ENCODE measurements around the gene AGPAT4.

DNA sequence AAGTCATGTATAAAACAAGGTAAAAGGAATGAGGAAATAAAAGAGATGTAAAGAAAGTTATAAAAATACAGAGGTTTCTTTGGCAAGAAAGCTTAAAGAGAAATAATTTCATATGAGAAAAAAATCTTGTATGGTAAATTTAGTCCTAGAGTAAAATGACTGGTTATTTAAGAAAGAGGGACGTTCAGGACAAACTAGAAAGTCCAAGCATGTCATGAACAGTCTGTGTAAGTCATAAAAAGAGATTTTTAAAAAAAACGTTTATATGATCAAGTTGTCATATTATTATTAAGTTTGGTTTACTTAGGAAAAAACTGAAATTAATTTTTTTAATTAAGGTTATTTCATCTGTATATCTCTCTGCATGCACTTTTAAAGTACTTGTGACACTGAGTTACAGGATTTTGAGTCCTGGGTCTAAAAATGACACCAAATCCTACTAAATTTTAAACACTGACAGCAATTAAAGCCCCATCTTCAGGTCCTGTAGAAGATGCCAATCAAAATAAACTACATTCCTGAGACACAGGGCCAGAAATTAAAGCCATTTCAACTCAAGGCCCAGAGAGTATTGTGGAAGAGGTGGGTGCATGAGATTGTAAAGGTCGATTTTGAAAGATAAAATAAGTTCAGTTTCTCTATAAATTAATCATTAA lies 62.4 kb downstream of the AGPAT4 start:
- TF ChIP-seq, protein P1, sequence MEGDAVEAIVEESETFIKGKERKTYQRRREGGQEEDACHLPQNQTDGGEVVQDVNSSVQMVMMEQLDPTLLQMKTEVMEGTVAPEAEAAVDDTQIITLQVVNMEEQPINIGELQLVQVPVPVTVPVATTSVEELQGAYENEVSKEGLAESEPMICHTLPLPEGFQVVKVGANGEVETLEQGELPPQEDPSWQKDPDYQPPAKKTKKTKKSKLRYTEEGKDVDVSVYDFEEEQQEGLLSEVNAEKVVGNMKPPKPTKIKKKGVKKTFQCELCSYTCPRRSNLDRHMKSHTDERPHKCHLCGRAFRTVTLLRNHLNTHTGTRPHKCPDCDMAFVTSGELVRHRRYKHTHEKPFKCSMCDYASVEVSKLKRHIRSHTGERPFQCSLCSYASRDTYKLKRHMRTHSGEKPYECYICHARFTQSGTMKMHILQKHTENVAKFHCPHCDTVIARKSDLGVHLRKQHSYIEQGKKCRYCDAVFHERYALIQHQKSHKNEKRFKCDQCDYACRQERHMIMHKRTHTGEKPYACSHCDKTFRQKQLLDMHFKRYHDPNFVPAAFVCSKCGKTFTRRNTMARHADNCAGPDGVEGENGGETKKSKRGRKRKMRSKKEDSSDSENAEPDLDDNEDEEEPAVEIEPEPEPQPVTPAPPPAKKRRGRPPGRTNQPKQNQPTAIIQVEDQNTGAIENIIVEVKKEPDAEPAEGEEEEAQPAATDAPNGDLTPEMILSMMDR (IDR thresholded peaks at IDR 0.05) = no peak
- TF ChIP-seq POLR2A (IDR thresholded peaks at IDR 0.05) = no peak
